Activated CD4-positive, alpha-beta T cell treated with anti-CD3 and anti-CD28 coated beads for 48 hours (primary cell): ENCODE measurements around the gene CD33.

ENCODE experiments used
- DNase-seq: peaks from one replicate; pipeline ENCODE4 v3.0.0-alpha.2; 2020

The CD33 gene

GRCh38 chr19:51259348-51260245, 34.7 kb downstream of the CD33 start:
- peak; percentile 68 for DNase-seq

- no peak for DNase-seq
These were observed 38.9 kb downstream of the CD33 start for GRCh38 chr19:51263808-51264207.

- DNase-seq = no peak
These were observed 46.2 kb downstream of the CD33 start for GRCh38 chr19:51271067-51271466.

GRCh38 chr19:51272183-51272810, 47.4 kb downstream of the CD33 start:
- DNase-seq = peak; percentile 40

- DNase-seq = no peak
These were observed 49.3 kb downstream of the CD33 start for GRCh38 chr19:51274049-51274770.

GRCh38 chr19:51277112-51277511, 52.2 kb downstream of the CD33 start:
- no peak for DNase-seq

- no peak for DNase-seq
These were observed 57.5 kb downstream of the CD33 start for GRCh38 chr19:51282335-51282734.

GRCh38 chr19:51285682-51286081, 60.8 kb downstream of the CD33 start:
- no peak for DNase-seq
